ENCODE results near the gene MAF.

DNA sequence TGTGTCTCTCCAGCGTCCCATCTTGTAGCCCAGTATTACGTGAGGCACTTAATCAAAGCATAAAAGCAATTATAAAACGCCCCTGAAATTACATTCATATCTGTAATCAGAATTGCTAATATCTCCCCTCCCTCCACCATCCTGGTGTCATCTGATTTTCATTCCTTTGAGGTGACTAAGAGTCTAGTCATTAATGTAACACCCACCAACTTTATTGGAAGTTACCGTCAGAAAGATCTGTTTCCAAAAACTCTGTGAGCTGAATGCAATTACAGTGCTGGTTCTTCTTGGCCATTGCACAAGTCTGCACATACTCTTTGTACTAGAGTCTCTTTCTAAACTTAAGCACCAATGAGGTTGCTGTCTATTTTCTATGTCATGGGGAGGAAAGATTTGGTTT lies 12.5 kb upstream of the MAF start:
- TF ChIP-seq GATA2 (IDR thresholded peaks at IDR 0.05; ENCODE audit: low read depth, low read length) (no peak), GATA3 (IDR thresholded peaks at IDR 0.05; ENCODE audit: low read depth, low read length) (no peak)
